HepG2 (cell line): ENCODE data around the gene RAB3IP. TPM values are rescaled to one million over a fixed set of nuclear protein-coding genes. Genes with fewer than 3 reads are reported as not detected.

ENCODE experiments used
- ATM ChIP-seq: fragments of 450-650 bp; IDR thresholded peaks from 2 replicates; pipeline ENCODE4 v1.7.1; 2017; ENCODE audit warnings: mild to moderate bottlenecking, borderline replicate concordance
- CBX5 ChIP-seq: sonication (generic); formaldehyde crosslinking; IDR thresholded peaks from 2 replicates; pipeline ENCODE4 v1.4.0; 2020; ENCODE audit warnings: missing genetic modification reagents, borderline replicate concordance
- CCDC6 ChIP-seq: sonication (generic); formaldehyde crosslinking; IDR thresholded peaks from 2 replicates; pipeline ENCODE4 v1.8.1; 2022; ENCODE audit warnings: mild to moderate bottlenecking, missing genetic modification reagents, moderate library complexity
- EED ChIP-seq: sonication (generic); formaldehyde crosslinking; IDR thresholded peaks from 2 replicates; pipeline ENCODE4 v1.5.0; 2020; ENCODE audit warnings: mild to moderate bottlenecking, missing genetic modification reagents
- EP300 ChIP-seq, 3 experiments: sonication (generic) in 1 of 3; formaldehyde crosslinking in 1 of 3; IDR thresholded peaks; 2 replicates each; pipeline versions ENCODE4 v1.5.1 to v1.6.1; 2011 to 2020; ENCODE audit warnings: low read depth in 2 of 3, low read length in 2 of 3, borderline replicate concordance in 1 of 3, improper control_type of control experiment in 1 of 3, mild to moderate bottlenecking in 1 of 3, missing genetic modification reagents in 1 of 3, moderate library complexity in 1 of 3
- KDM2A ChIP-seq: sonication (generic); formaldehyde crosslinking; IDR thresholded peaks from 2 replicates; pipeline ENCODE4 v1.4.0; 2020; ENCODE audit warnings: low read depth, missing genetic modification reagents, borderline replicate concordance
- MIER3 ChIP-seq: IDR thresholded peaks from 2 replicates; pipeline ENCODE4 v1.6.1; 2016; ENCODE audit warnings: missing compliant biosample characterization, borderline replicate concordance
- NCOR1 ChIP-seq: fragments of 200-600 bp; sonication (generic); IDR thresholded peaks from 2 replicates; pipeline ENCODE4 v1.7.0; 2017; ENCODE audit warnings: antibody characterized with exemption, low read length, borderline replicate concordance
- NPAS2 ChIP-seq: sonication (generic); formaldehyde crosslinking; IDR thresholded peaks from 2 replicates; pipeline ENCODE4 v1.8.0; 2022; ENCODE audit warnings: mild to moderate bottlenecking, missing genetic modification reagents, borderline replicate concordance
- NR2C2 ChIP-seq: sonication (generic); formaldehyde crosslinking; IDR thresholded peaks from 2 replicates; pipeline ENCODE4 v1.4.0; 2020; ENCODE audit warnings: missing genetic modification reagents, mild to moderate bottlenecking, moderate library complexity, borderline replicate concordance
- PHF21A ChIP-seq: sonication (generic); formaldehyde crosslinking; IDR thresholded peaks from 2 replicates; pipeline ENCODE4 v1.5.0; 2020; ENCODE audit warnings: mild to moderate bottlenecking, missing genetic modification reagents
- PHF8 ChIP-seq: sonication (generic); formaldehyde crosslinking; IDR thresholded peaks from 2 replicates; pipeline ENCODE4 v1.5.0; 2020; ENCODE audit warnings: missing genetic modification reagents
- PPARG ChIP-seq: conservative IDR thresholded peaks from 2 replicates; pipeline ENCODE4 v1.6.1; 2016; ENCODE audit warnings: missing biosample characterization, missing genetic modification reagents
- SCMH1 ChIP-seq: sonication (generic); formaldehyde crosslinking; IDR thresholded peaks from 2 replicates; pipeline ENCODE4 v1.9.0; 2021; ENCODE audit warnings: missing genetic modification reagents, mild to moderate bottlenecking, borderline replicate concordance
- SIN3A ChIP-seq: IDR thresholded peaks from 2 replicates; pipeline ENCODE4 v1.6.1; 2011; ENCODE audit warnings: low read depth, mild to moderate bottlenecking, control low read depth, low read length, borderline replicate concordance
- SMAD9 ChIP-seq: sonication (generic); formaldehyde crosslinking; IDR thresholded peaks from 2 replicates; pipeline ENCODE4 v1.5.1; 2020; ENCODE audit warnings: mild to moderate bottlenecking, missing genetic modification reagents
- TBL1XR1 ChIP-seq: fragments of 150-350 bp; IDR thresholded peaks from 2 replicates; pipeline ENCODE4 v1.6.1; 2014; ENCODE audit warnings: borderline replicate concordance, low read length; ENCODE audit not compliant: partially characterized antibody
- TBX3 ChIP-seq: fragments of 450-650 bp; IDR thresholded peaks from 2 replicates; pipeline ENCODE4 v1.6.1; 2017; ENCODE audit warnings: antibody characterized with exemption, mild to moderate bottlenecking, inconsistent platforms, borderline replicate concordance
- ZFAT ChIP-seq: sonication (generic); formaldehyde crosslinking; conservative IDR thresholded peaks from 2 replicates; pipeline ENCODE4 v1.8.1; 2023; ENCODE audit warnings: missing genetic modification reagents, inconsistent platforms
- ZFY ChIP-seq: sonication (generic); formaldehyde crosslinking; IDR thresholded peaks from 2 replicates; pipeline ENCODE4 v1.4.0; 2020; ENCODE audit warnings: missing genetic modification reagents
- ZNF317 ChIP-seq: sonication (generic); formaldehyde crosslinking; IDR thresholded peaks from 2 replicates; pipeline ENCODE4 v1.5.0; 2020; ENCODE audit warnings: mild to moderate bottlenecking, missing genetic modification reagents
- ZNF430 ChIP-seq: sonication (generic); formaldehyde crosslinking; IDR thresholded peaks from 2 replicates; pipeline ENCODE4 v1.9.0; 2021; ENCODE audit warnings: mild to moderate bottlenecking, missing genetic modification reagents
- polyA plus RNA-seq, 8 experiments: library from polyadenylated mRNA; depleted of rRNA in 3 of 8; stranded (reverse) in 7 of 8; unstranded in 1 of 8; fragments of >200 nt; fragmentation: Illumina TruSeq in 4 of 8; extraction: Trizol in 4 of 8; gene quantifications; 2 replicates each; pipeline versions ENCODE4 v1.2.1 to v1.2.3, GENCODE V29; 2011 to 2016; ENCODE audit warnings: low read depth in 4 of 8, missing spikeins in 1 of 8, mixed read lengths in 1 of 8; ENCODE audit not compliant: insufficient read depth in 1 of 8
- total RNA-seq, 5 experiments: library from RNA; depleted of rRNA; stranded (reverse); fragments of >200 nt; fragmentation: Illumina TruSeq; extraction: Trizol; gene quantifications; 2 replicates each; pipeline ENCODE4 v1.2.3, GENCODE V29; 2016; ENCODE audit warnings: low read depth in 1 of 5
- TF ChIP-seq, protein P1 (sequence below): sonication (generic); formaldehyde crosslinking; IDR thresholded peaks from 2 replicates; pipeline ENCODE4 v1.5.0; 2020; ENCODE audit warnings: mild to moderate bottlenecking, missing genetic modification reagents, borderline replicate concordance
- TF ChIP-seq, protein P2 (sequence below): sonication (generic); formaldehyde crosslinking; conservative IDR thresholded peaks from 2 replicates; pipeline ENCODE4 v1.4.0; 2020; ENCODE audit warnings: mild to moderate bottlenecking, missing genetic modification reagents, moderate library complexity

The RAB3IP gene
- total and polyA plus RNA-seq, 2 of the 13 experiments (the other 11 are each of a cell fraction or from before 2014, with no cell fraction given) = 33.6 to 41.1 TPM

DNA sequence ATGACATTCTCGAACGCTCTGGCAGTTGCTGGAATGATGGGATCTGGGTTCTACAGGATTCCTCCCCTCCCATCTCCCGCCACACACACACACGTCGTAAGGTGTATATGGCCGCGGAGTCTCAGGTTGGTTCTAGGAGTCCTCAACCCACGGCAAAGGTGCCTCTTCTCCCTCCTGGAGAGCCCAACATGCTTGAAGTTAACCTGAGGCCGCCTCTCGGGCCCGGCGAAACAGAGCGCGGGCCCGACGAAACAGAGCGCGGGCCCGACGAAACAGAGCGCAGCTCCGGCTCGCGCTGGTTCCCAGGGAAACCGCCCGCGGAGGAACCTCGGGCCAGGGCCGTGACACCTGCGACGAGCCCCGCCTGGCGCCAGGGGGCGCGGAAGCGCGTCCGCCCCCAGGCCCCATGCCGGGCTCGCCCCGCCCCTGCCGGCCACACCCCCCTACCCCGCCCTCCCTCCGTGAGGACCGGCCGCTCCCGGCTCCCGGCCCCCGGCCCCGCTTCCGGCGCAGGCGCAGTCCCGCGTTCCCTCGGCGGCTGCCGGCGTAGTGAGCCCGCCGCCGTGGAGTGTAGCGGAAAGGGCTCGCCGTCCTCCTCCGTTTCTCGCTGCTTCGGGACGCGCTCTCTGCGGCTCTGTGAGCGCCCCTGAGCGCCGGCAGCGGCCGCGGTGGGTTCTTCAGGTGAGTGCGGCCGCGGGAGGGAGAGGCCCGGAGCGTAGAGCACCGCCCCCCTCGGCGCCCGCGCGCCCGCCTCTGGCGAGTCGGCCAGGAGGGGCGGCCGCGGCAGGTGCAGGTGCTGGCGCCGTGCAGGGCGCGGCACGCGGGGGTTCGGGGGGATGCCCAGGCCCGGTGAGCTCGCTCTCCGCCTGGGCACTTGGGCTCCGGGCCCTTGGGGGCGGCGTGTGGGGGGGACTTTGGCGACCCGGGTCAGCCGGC, at the start of gene RAB3IP (continued):
- TF ChIP-seq SIN3A (peak; percentile 68; the same call in 1 of the 2 replicates), TBX3 (no peak), PHF21A (CRISPR knock-in tag) (peak; percentile 16; the same call in 1 of the 2 replicates), EED (CRISPR knock-in tag) (no peak), ZFY (CRISPR knock-in tag) (peak; percentile 86), NR2C2 (CRISPR knock-in tag) (no peak), NPAS2 (no peak), ZNF430 (CRISPR knock-in tag) (peak; percentile 99), SCMH1 (CRISPR knock-in tag) (no peak), TBL1XR1 (no peak), KDM2A (CRISPR knock-in tag) (peak; percentile 58; the same call in 1 of the 2 replicates), ZNF317 (no peak), CBX5 (no peak), PPARG (CRISPR knock-in tag) (no peak; the same call in 1 of the 2 replicates), MIER3 (CRISPR knock-in tag) (no peak), CCDC6 (CRISPR knock-in tag) (no peak), ZFAT (CRISPR knock-in tag) (no peak; the same call in 1 of the 2 replicates), PHF8 (CRISPR knock-in tag) (peak; percentile 73; the same call in 1 of the 2 replicates), SMAD9 (CRISPR knock-in tag) (no peak), ATM (no peak), EP300 (IDR thresholded peaks at IDR 0.05; ENCODE audit: low read depth in 2 of 2, low read length in 2 of 2) (no peak), EP300 (CRISPR knock-in tag; IDR thresholded peaks at IDR 0.05; ENCODE audit: borderline replicate concordance) (no peak), NCOR1 (no peak)
- TF ChIP-seq, protein P1, sequence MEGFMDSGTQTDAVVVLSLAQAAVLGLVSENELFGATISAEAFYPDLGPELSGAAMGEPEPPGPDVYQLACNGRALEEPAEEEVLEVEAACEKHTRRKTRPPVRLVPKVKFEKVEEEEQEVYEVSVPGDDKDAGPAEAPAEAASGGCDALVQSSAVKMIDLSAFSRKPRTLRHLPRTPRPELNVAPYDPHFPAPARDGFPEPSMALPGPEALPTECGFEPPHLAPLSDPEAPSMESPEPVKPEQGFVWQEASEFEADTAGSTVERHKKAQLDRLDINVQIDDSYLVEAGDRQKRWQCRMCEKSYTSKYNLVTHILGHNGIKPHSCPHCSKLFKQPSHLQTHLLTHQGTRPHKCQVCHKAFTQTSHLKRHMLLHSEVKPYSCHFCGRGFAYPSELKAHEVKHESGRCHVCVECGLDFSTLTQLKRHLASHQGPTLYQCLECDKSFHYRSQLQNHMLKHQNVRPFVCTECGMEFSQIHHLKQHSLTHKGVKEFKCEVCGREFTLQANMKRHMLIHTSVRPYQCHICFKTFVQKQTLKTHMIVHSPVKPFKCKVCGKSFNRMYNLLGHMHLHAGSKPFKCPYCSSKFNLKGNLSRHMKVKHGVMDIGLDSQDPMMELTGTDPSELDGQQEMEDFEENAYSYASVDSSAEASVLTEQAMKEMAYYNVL (CRISPR knock-in tag) = no peak; the same call in 1 of the 2 replicates
- TF ChIP-seq, protein P2, sequence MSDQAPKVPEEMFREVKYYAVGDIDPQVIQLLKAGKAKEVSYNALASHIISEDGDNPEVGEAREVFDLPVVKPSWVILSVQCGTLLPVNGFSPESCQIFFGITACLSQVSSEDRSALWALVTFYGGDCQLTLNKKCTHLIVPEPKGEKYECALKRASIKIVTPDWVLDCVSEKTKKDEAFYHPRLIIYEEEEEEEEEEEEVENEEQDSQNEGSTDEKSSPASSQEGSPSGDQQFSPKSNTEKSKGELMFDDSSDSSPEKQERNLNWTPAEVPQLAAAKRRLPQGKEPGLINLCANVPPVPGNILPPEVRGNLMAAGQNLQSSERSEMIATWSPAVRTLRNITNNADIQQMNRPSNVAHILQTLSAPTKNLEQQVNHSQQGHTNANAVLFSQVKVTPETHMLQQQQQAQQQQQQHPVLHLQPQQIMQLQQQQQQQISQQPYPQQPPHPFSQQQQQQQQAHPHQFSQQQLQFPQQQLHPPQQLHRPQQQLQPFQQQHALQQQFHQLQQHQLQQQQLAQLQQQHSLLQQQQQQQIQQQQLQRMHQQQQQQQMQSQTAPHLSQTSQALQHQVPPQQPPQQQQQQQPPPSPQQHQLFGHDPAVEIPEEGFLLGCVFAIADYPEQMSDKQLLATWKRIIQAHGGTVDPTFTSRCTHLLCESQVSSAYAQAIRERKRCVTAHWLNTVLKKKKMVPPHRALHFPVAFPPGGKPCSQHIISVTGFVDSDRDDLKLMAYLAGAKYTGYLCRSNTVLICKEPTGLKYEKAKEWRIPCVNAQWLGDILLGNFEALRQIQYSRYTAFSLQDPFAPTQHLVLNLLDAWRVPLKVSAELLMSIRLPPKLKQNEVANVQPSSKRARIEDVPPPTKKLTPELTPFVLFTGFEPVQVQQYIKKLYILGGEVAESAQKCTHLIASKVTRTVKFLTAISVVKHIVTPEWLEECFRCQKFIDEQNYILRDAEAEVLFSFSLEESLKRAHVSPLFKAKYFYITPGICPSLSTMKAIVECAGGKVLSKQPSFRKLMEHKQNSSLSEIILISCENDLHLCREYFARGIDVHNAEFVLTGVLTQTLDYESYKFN (CRISPR knock-in tag) = no peak
